CD14-positive monocyte (primary cell): ENCODE results near the gene COX7A1. TPM values are rescaled to one million over a fixed set of nuclear protein-coding genes. Genes with fewer than 3 reads are reported as not detected.

Experiments used
- DNase-seq, 3 donors: peaks; one replicate each; pipeline ENCODE4 v3.0.0-alpha.2; 2011 to 2022
- H2AFZ ChIP-seq: 2 replicates; pipeline ENCODE4 v1.6.0; 2012; ENCODE audit warnings: mild to moderate bottlenecking, low read depth, low read length, inconsistent platforms; ENCODE audit not compliant: insufficient read depth, poor library complexity, severe bottlenecking
- H3K27ac ChIP-seq, 2 donors: 1 replicate in 1 of 2; 2 replicates in 1 of 2; pipeline ENCODE4 v1.5.1; 2012 to 2013; ENCODE audit warnings: low read length in 2 of 2, control low read depth in 1 of 2, inconsistent platforms in 1 of 2, low read depth in 1 of 2, mild to moderate bottlenecking in 1 of 2
- H3K27me3 ChIP-seq, 2 donors: one replicate each; pipeline versions ENCODE4 v1.6.0 to v1.6.1; 2011 to 2013; ENCODE audit warnings: low read length in 2 of 2; ENCODE audit not compliant: control insufficient read depth in 2 of 2, insufficient read depth in 2 of 2
- H3K36me3 ChIP-seq, 2 donors: replicated peaks in 1 of 2; 1 replicate in 1 of 2; 2 replicates in 1 of 2; pipeline versions ENCODE4 v1.5.1 to v1.6.1; 2012 to 2013; ENCODE audit warnings: low read length in 2 of 2, control low read depth in 1 of 2, inconsistent platforms in 1 of 2, mild to moderate bottlenecking in 1 of 2; ENCODE audit not compliant: insufficient read depth in 2 of 2, control insufficient read depth in 1 of 2
- H3K4me1 ChIP-seq, 2 donors: 1 replicate in 1 of 2; 2 replicates in 1 of 2; pipeline versions ENCODE4 v1.5.1 to v1.6.1; 2012 to 2013; ENCODE audit warnings: low read length in 2 of 2, control low read depth in 1 of 2, inconsistent platforms in 1 of 2, mild to moderate bottlenecking in 1 of 2, moderate library complexity in 1 of 2; ENCODE audit not compliant: insufficient read depth in 2 of 2, control insufficient read depth in 1 of 2
- H3K4me2 ChIP-seq: replicated peaks from 2 replicates; pipeline ENCODE3; 2012; ENCODE audit warnings: low read length, moderate library complexity, mild to moderate bottlenecking; ENCODE audit not compliant: poor library complexity, severe bottlenecking; ENCODE audit errors: extremely low read depth
- H3K4me3 ChIP-seq, 3 experiments: fragments of 200-600 bp in 1 of 3; sonication (generic) in 1 of 3; replicated peaks in 1 of 3; 1 replicate in 2 of 3; 2 replicates in 1 of 3; pipeline ENCODE4 v1.5.1; 2011 to 2013; ENCODE audit warnings: low read length in 3 of 3, mild to moderate bottlenecking in 3 of 3, control low read depth in 2 of 3, low read depth in 2 of 3, inconsistent platforms in 1 of 3, moderate library complexity in 1 of 3
- H3K79me2 ChIP-seq: 2 replicates; pipeline ENCODE4 v1.6.0; 2012; ENCODE audit warnings: mild to moderate bottlenecking, control low read depth, inconsistent platforms, low read length, moderate library complexity; ENCODE audit not compliant: insufficient read depth
- H3K9ac ChIP-seq: 2 replicates; pipeline ENCODE4 v1.6.0; 2017; ENCODE audit warnings: low read length, mild to moderate bottlenecking; ENCODE audit not compliant: insufficient read depth, poor library complexity, severe bottlenecking
- H3K9me3 ChIP-seq, 2 donors: replicated peaks in 1 of 2; 1 replicate in 1 of 2; 2 replicates in 1 of 2; pipeline versions ENCODE4 v1.5.1 to v1.6.1; 2012 to 2013; ENCODE audit warnings: low read length in 2 of 2, control low read depth in 1 of 2; ENCODE audit not compliant: control insufficient read depth in 1 of 2, insufficient read depth in 1 of 2
- H4K20me1 ChIP-seq: 2 replicates; pipeline ENCODE4 v1.6.0; 2012; ENCODE audit warnings: mild to moderate bottlenecking, low read length, control low read depth, moderate library complexity; ENCODE audit not compliant: insufficient read depth
- H3K27ac Mint-ChIP-seq, 7 donors: one replicate each; pipeline ENCODE4 v1.8.0; 2020; ENCODE audit warnings: mild to moderate bottlenecking in 7 of 7, mixed read lengths in 7 of 7, moderate library complexity in 6 of 7, inconsistent platforms in 2 of 7
- H3K27me3 Mint-ChIP-seq, 3 donors: one replicate each; pipeline ENCODE4 v1.8.0; 2021 to 2022; ENCODE audit warnings: low read depth in 3 of 3, mild to moderate bottlenecking in 3 of 3, mixed read lengths in 3 of 3, moderate library complexity in 3 of 3, inconsistent platforms in 1 of 3
- H3K36me3 Mint-ChIP-seq, 2 donors: one replicate each; pipeline ENCODE4 v1.8.0; 2020; ENCODE audit warnings: mixed read lengths in 2 of 2, inconsistent platforms in 1 of 2, mild to moderate bottlenecking in 1 of 2
- H3K4me1 Mint-ChIP-seq: one replicate; pipeline ENCODE4 v1.8.0; 2020; ENCODE audit warnings: mild to moderate bottlenecking, mixed read lengths
- H3K4me3 Mint-ChIP-seq, 2 donors: one replicate each; pipeline ENCODE4 v1.8.0; 2020; ENCODE audit warnings: mild to moderate bottlenecking in 2 of 2, mixed read lengths in 2 of 2, moderate library complexity in 1 of 2
- H3K9me3 Mint-ChIP-seq, 7 donors: one replicate each; pipeline ENCODE4 v1.8.0; 2020 to 2022; ENCODE audit warnings: mixed read lengths in 7 of 7, mild to moderate bottlenecking in 6 of 7, moderate library complexity in 6 of 7, inconsistent platforms in 2 of 7
- WGBS: methylation state at CpG from one replicate; pipeline ENCODE4 v1.1.5; 2013; ENCODE audit warnings: missing lambda C conversion rate; ENCODE audit not compliant: insufficient coverage; 5-methylcytosine and 5-hydroxymethylcytosine counted together
- intact Hi-C, 2 donors: fragments of 100-400 bp; cut with micrococcal nuclease; formaldehyde crosslinking; loops; one replicate each; pipeline versions ENCODE4 v1.15.0 to v1.15.1; 2023
- polyA plus RNA-seq, 3 donors: library from polyadenylated mRNA; depleted of rRNA in 1 of 3; unstranded in 2 of 3; stranded (reverse) in 1 of 3; fragments of 300-500 nt in 2 of 3; fragments of >200 nt in 1 of 3; fragmentation: Illumina TruSeq in 2 of 3; gene quantifications; 1 replicate in 2 of 3; 2 replicates in 1 of 3; pipeline ENCODE4 v1.2.3, GENCODE V29; 2012 to 2021
- TF ChIP-seq, protein P1 (sequence below): fragments of 200-600 bp; IDR thresholded peaks from one replicate; pipeline ENCODE4 v1.8.0; 2022; ENCODE audit warnings: antibody characterized with exemption, mild to moderate bottlenecking

The COX7A1 gene
- polyA plus RNA-seq, 3 donors: not detected

DNA sequence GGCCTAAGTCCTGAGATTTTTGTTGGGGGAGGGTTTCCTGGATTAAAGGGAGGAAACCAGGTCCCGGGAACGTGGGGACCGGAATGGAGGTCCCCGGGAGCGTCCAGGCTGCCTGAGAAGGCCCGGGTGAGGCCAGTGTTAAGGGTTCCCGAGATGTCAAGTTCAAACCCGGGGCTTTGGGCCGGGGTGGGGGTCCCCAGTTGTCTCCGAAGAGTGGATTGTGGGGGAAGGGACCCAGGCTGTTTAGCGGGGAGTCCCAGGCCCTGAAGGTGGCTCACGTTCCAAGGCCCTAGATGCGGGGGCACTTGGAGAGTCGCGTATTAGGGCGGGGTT is 262 bp downstream of the COX7A1 start:
- H3K27ac ChIP-seq: no peak overlapping the region

DNA sequence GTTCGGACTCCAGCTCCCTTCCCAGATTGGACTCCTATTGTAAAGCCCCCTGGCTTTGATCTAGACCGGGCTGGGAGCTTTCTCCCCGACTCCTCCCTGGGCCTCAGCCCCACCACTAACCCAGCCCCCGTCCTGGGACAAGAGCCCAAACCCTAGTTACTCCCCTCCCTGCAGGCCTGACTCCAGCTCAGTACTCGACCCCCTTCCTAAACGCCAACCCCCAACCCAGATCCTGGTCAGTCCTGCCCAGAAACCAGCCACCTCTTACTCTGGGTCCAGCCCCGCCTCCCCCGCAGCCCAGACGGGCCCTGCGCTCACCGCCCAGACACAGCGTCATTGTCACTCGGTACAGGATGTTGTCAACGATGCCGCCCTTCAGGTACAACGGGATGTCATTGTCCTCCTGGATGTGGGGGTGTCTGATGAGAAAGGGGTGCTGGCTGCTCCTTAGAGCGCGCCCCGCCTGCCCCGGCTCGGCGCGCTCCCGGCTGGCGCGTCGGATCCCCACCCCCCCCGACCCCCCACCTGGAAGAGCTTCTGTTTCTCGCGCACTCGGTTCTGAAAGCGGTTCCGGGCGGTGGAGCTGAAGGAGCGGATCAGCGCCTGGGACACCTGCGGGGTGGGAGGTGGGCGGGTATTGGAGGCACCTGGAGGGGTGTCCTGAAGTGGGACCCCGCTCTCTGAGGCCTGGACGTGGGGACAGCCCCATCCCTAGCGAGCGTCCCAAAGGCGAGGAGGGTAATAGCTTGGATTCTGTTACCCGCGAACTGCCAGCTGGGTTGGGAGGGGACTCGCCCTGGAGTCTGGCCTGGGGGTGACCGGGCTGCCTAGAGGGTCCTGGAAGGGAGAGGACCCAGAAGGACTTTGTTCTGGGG is 866 bp downstream of the COX7A1 start:
- intact Hi-C loops: no loop called here
- Histone ChIP-seq H3K27ac (no peak overlapping the region), H3K4me2 (no peak overlapping the region), H3K4me3 (no peak overlapping the region), H3K4me1 (peaks cover 8 to 22% of the 10 kb centered on the region in 2 donors), H3K9ac (peak overlapping the region; percentile 4), H2AFZ (no peak overlapping the region), H3K9me3 (no peaks in the 10 kb centered on the region), H3K79me2 (peaks cover 2% of the 10 kb centered on the region), H4K20me1 (peaks cover 65% of the 10 kb centered on the region), H3K36me3 (peaks cover 42 to 51% of the 10 kb centered on the region in 2 donors), H3K27me3 (no peaks in the 10 kb centered on the region)
- peaks cover 0 to 7% (median 0%) of the 10 kb centered on the region in 3 donors for H3K27me3 Mint-ChIP-seq
- WGBS: 93% methylated on average over 29 of the region's 47 CpGs
- H3K9me3 Mint-ChIP-seq: no peaks in the 10 kb centered on the region
- H3K36me3 Mint-ChIP-seq: peaks cover 47 to 64% of the 10 kb centered on the region in 2 donors
- DNase-seq: no peak
- peak overlapping the region in 1 of 2 donors; percentile 53 for H3K4me3 Mint-ChIP-seq
- peak overlapping the region in 2 of 7 donors; percentile 21 to 33 for H3K27ac Mint-ChIP-seq
- TF ChIP-seq, protein P1, sequence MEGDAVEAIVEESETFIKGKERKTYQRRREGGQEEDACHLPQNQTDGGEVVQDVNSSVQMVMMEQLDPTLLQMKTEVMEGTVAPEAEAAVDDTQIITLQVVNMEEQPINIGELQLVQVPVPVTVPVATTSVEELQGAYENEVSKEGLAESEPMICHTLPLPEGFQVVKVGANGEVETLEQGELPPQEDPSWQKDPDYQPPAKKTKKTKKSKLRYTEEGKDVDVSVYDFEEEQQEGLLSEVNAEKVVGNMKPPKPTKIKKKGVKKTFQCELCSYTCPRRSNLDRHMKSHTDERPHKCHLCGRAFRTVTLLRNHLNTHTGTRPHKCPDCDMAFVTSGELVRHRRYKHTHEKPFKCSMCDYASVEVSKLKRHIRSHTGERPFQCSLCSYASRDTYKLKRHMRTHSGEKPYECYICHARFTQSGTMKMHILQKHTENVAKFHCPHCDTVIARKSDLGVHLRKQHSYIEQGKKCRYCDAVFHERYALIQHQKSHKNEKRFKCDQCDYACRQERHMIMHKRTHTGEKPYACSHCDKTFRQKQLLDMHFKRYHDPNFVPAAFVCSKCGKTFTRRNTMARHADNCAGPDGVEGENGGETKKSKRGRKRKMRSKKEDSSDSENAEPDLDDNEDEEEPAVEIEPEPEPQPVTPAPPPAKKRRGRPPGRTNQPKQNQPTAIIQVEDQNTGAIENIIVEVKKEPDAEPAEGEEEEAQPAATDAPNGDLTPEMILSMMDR: no peak
- peaks cover 23% of the 10 kb centered on the region for H3K4me1 Mint-ChIP-seq

More for the DNA sequence above, 262 bp downstream of the COX7A1 start:
- no peaks in the 10 kb centered on the region for H3K79me2 ChIP-seq
- H3K27me3 ChIP-seq: no peaks in the 10 kb centered on the region
- no peaks in the 10 kb centered on the region for H3K9me3 Mint-ChIP-seq
- no peak overlapping the region for H2AFZ ChIP-seq
- peaks cover 59% of the 10 kb centered on the region for H4K20me1 ChIP-seq
- peaks cover 0 to 7% (median 0%) of the 10 kb centered on the region in 3 donors for H3K27me3 Mint-ChIP-seq
- intact Hi-C loops: no loop called here
- H3K36me3 Mint-ChIP-seq: peaks cover 42 to 58% of the 10 kb centered on the region in 2 donors
- H3K4me1 Mint-ChIP-seq: peaks cover 23% of the 10 kb centered on the region
- TF ChIP-seq, protein P1: no peak
- DNase-seq: no peak
- H3K4me1 ChIP-seq: peaks cover 8 to 22% of the 10 kb centered on the region in 2 donors
- H3K36me3 ChIP-seq: peaks cover 36 to 45% of the 10 kb centered on the region in 2 donors
- peak overlapping the region in 1 of 3 experiments; percentile 23 for H3K4me3 ChIP-seq
- no peaks in the 10 kb centered on the region for H3K9me3 ChIP-seq
- H3K4me3 Mint-ChIP-seq: peak overlapping the region in 1 of 2 donors; percentile 53
- peak overlapping the region; percentile 4 for H3K9ac ChIP-seq
- 77% methylated on average over 8 of the region's 16 CpGs for WGBS
- peak overlapping the region; percentile 42 for H3K4me2 ChIP-seq
- H3K27ac Mint-ChIP-seq: no peak overlapping the region
